OCI-LY7 (cell line): Measurements from ENCODE around the gene VDR. TPM values are rescaled to one million over a fixed set of nuclear protein-coding genes. Genes with fewer than 3 reads are reported as not detected.

Source experiments
- BruUV-seq: library from RNA; stranded (reverse); fragments of 400-500 nt; replicated peaks from 2 replicates; lab custom pipeline; 2021; lab: Mats Ljungman, UMichigan
- CTCF ChIA-PET: fragments of 300-600 bp; sonication (Branson Sonifier 250); formaldehyde crosslinking; loops from one replicate; lab custom pipeline; 2022; ENCODE audit warnings: antibody characterized with exemption; ENCODE audit not compliant: unreplicated experiment; lab: Charles Lee
- POLR2A ChIA-PET: fragments of 300-600 bp; sonication (Branson Sonifier 250); formaldehyde crosslinking; loops from one replicate; lab custom pipeline; 2022; ENCODE audit warnings: antibody characterized with exemption; lab: Charles Lee
- DNase-seq: peaks from one replicate; pipeline ENCODE4 v3.0.0-alpha.2; 2015; ENCODE audit warnings: low spot score
- H2AFZ ChIP-seq: fragments of 200-600 bp; sonication (generic), shearing (Covaris generic); 2 replicates; pipeline ENCODE4 v1.6.1; 2014; ENCODE audit warnings: mild to moderate bottlenecking, antibody characterized with exemption, low read length, moderate library complexity
- H3K27ac ChIP-seq: fragments of 200-600 bp; sonication (generic); 2 replicates; pipeline ENCODE4 v1.5.1; 2014; ENCODE audit warnings: mixed run types, low read depth, mild to moderate bottlenecking, moderate library complexity, low read length, inconsistent platforms; ENCODE audit not compliant: poor library complexity, severe bottlenecking
- H3K36me3 ChIP-seq: fragments of 200-600 bp; sonication (generic); 2 replicates; pipeline ENCODE4 v1.6.1; 2014; ENCODE audit warnings: mild to moderate bottlenecking, antibody characterized with exemption, low read length, moderate library complexity, mixed read lengths; ENCODE audit not compliant: insufficient read depth
- H3K4me1 ChIP-seq: fragments of 200-600 bp; sonication (generic); 2 replicates; pipeline ENCODE4 v1.5.1; 2014; ENCODE audit warnings: mild to moderate bottlenecking, low read length; ENCODE audit not compliant: insufficient read depth, poor library complexity, severe bottlenecking
- H3K4me2 ChIP-seq: fragments of 200-600 bp; sonication (generic); 2 replicates; pipeline ENCODE4 v1.6.1; 2014; ENCODE audit warnings: mild to moderate bottlenecking, low read length
- H3K4me3 ChIP-seq: fragments of 200-600 bp; sonication (generic); 2 replicates; pipeline ENCODE4 v1.5.1; 2014; ENCODE audit warnings: mild to moderate bottlenecking, low read depth, low read length; ENCODE audit not compliant: poor library complexity, severe bottlenecking
- H3K79me2 ChIP-seq: fragments of 200-600 bp; sonication (generic); 2 replicates; pipeline ENCODE4 v1.6.1; 2016; ENCODE audit warnings: low read depth, mild to moderate bottlenecking, low read length, moderate library complexity, mixed read lengths; ENCODE audit not compliant: insufficient read depth
- H3K9me2 ChIP-seq: fragments of 200-600 bp; sonication (generic); 2 replicates; pipeline ENCODE4 v1.6.1; 2016; ENCODE audit warnings: mild to moderate bottlenecking, low read length, mixed read lengths; ENCODE audit not compliant: insufficient read depth
- H3K9me3 ChIP-seq: fragments of 200-600 bp; sonication (generic); 2 replicates; pipeline ENCODE4 v1.6.1; 2014; ENCODE audit warnings: mild to moderate bottlenecking, mixed run types, low read length, mixed read lengths
- H4K20me1 ChIP-seq: fragments of 200-600 bp; sonication (generic); 2 replicates; pipeline ENCODE4 v1.6.1; 2014; ENCODE audit warnings: mild to moderate bottlenecking, antibody characterized with exemption, low read length, moderate library complexity, mixed read lengths; ENCODE audit not compliant: insufficient read depth
- CTCF ChIP-seq: fragments of 200-600 bp; sonication (generic); conservative IDR thresholded peaks from 2 replicates; pipeline ENCODE4 v1.5.1; 2014; ENCODE audit warnings: mild to moderate bottlenecking, antibody characterized with exemption, low read length, moderate library complexity, mixed read lengths
- EZH2phosphoT487 ChIP-seq: fragments of 200-600 bp; sonication (generic); IDR thresholded peaks from 2 replicates; pipeline ENCODE4 v1.6.1; 2018; ENCODE audit warnings: low read depth, borderline replicate concordance, mild to moderate bottlenecking, mixed run types, antibody characterized with exemption, low read length, moderate library complexity, mixed read lengths
- intact Hi-C: fragments of 100-400 bp; cut with micrococcal nuclease; formaldehyde crosslinking; loops from one replicate; pipeline ENCODE4 v1.10.0; 2022; ENCODE audit not compliant: unreplicated experiment
- total RNA-seq, 2 experiments: library from RNA; depleted of rRNA in 1 of 2; stranded (reverse); fragments of >200 nt in 1 of 2; shearing (Covaris generic) in 1 of 2; gene quantifications; 2 replicates each; pipeline ENCODE4 v1.2.3, GENCODE V29; 2014 to 2022

The VDR gene
- total RNA-seq, 2 experiments from 2014 or later = 1.9 to 5.4 TPM

GRCh38 chr12:47841501-47841900, 63.3 kb downstream of the VDR start:
- H3K4me2 ChIP-seq = no peak overlapping the region
- no peaks in the 10 kb centered on the region for H3K79me2 ChIP-seq
- H3K27ac ChIP-seq = no peak overlapping the region
- no TSS peak for BruUV-seq
- H2AFZ ChIP-seq = no peak overlapping the region
- TF ChIP-seq EZH2phosphoT487 (no peak), CTCF (no peak)
- peaks cover 20% of the 10 kb centered on the region for H3K4me1 ChIP-seq
- H3K4me3 ChIP-seq = no peak overlapping the region
- no peaks in the 10 kb centered on the region for H3K9me3 ChIP-seq
- no peaks in the 10 kb centered on the region for H3K9me2 ChIP-seq
- no peak for DNase-seq
- POLR2A ChIA-PET = interaction anchor here (0.6 to 1.3 kb wide), 4 partner anchors 19 to 76 kb away, joined by 3 to 6 read pairs (median 3); no protein-coding TSS in a partner anchor
- CTCF ChIA-PET = interaction anchor here (0.8 to 1.6 kb wide), 3 partner anchors 25 to 73 kb away, joined by 3 to 5 read pairs (median 4); no protein-coding TSS in a partner anchor
- intact Hi-C loops = no loop called here
- no peaks in the 10 kb centered on the region for H4K20me1 ChIP-seq
- H3K36me3 ChIP-seq = no peaks in the 10 kb centered on the region

GRCh38 chr12:47840571-47840970, 64.2 kb downstream of the VDR start:
- DNase-seq = no peak
- intact Hi-C loops = no loop called here
- POLR2A ChIA-PET = interaction anchor here (1.0 to 1.3 kb wide), 3 partner anchors 20 to 43 kb away, joined by 3 read pairs; no protein-coding TSS in a partner anchor

More at GRCh38 chr12:47840571-47840970, 64.2 kb downstream of the VDR start:
- Histone ChIP-seq H3K9me3 (no peaks in the 10 kb centered on the region), H4K20me1 (no peaks in the 10 kb centered on the region), H3K36me3 (no peaks in the 10 kb centered on the region), H3K27ac (no peak overlapping the region), H2AFZ (no peak overlapping the region), H3K4me2 (no peak overlapping the region), H3K4me1 (peaks cover 29% of the 10 kb centered on the region), H3K79me2 (no peaks in the 10 kb centered on the region), H3K9me2 (no peaks in the 10 kb centered on the region), H3K4me3 (no peak overlapping the region)
- TF ChIP-seq CTCF (no peak), EZH2phosphoT487 (no peak)
- no TSS peak for BruUV-seq
- CTCF ChIA-PET = interaction anchor here (1.2 to 5.7 kb wide), 4 partner anchors 24 to 98 kb away, joined by 4 to 47 read pairs (median 9); no protein-coding TSS in a partner anchor
